OCI-LY7 (cell line): ENCODE results near the gene GRB10. TPM values are rescaled to one million over a fixed set of nuclear protein-coding genes. Genes with fewer than 3 reads are reported as not detected.

Source experiments
- BruUV-seq: library from RNA; stranded (reverse); fragments of 400-500 nt; replicated peaks from 2 replicates; lab custom pipeline; 2021; lab: Mats Ljungman, UMichigan
- CTCF ChIA-PET: fragments of 300-600 bp; sonication (Branson Sonifier 250); formaldehyde crosslinking; loops from one replicate; lab custom pipeline; 2022; ENCODE audit warnings: antibody characterized with exemption; ENCODE audit not compliant: unreplicated experiment; lab: Charles Lee
- POLR2A ChIA-PET: fragments of 300-600 bp; sonication (Branson Sonifier 250); formaldehyde crosslinking; loops from one replicate; lab custom pipeline; 2022; ENCODE audit warnings: antibody characterized with exemption; lab: Charles Lee
- DNase-seq: peaks from one replicate; pipeline ENCODE4 v3.0.0-alpha.2; 2015; ENCODE audit warnings: low spot score
- H2AFZ ChIP-seq: fragments of 200-600 bp; sonication (generic), shearing (Covaris generic); 2 replicates; pipeline ENCODE4 v1.6.1; 2014; ENCODE audit warnings: mild to moderate bottlenecking, antibody characterized with exemption, low read length, moderate library complexity
- H3K27ac ChIP-seq: fragments of 200-600 bp; sonication (generic); 2 replicates; pipeline ENCODE4 v1.5.1; 2014; ENCODE audit warnings: mixed run types, low read depth, mild to moderate bottlenecking, moderate library complexity, low read length, inconsistent platforms; ENCODE audit not compliant: poor library complexity, severe bottlenecking
- H3K36me3 ChIP-seq: fragments of 200-600 bp; sonication (generic); 2 replicates; pipeline ENCODE4 v1.6.1; 2014; ENCODE audit warnings: mild to moderate bottlenecking, antibody characterized with exemption, low read length, moderate library complexity, mixed read lengths; ENCODE audit not compliant: insufficient read depth
- H3K4me1 ChIP-seq: fragments of 200-600 bp; sonication (generic); 2 replicates; pipeline ENCODE4 v1.5.1; 2014; ENCODE audit warnings: mild to moderate bottlenecking, low read length; ENCODE audit not compliant: insufficient read depth, poor library complexity, severe bottlenecking
- H3K4me2 ChIP-seq: fragments of 200-600 bp; sonication (generic); 2 replicates; pipeline ENCODE4 v1.6.1; 2014; ENCODE audit warnings: mild to moderate bottlenecking, low read length
- H3K4me3 ChIP-seq: fragments of 200-600 bp; sonication (generic); 2 replicates; pipeline ENCODE4 v1.5.1; 2014; ENCODE audit warnings: mild to moderate bottlenecking, low read depth, low read length; ENCODE audit not compliant: poor library complexity, severe bottlenecking
- H3K79me2 ChIP-seq: fragments of 200-600 bp; sonication (generic); 2 replicates; pipeline ENCODE4 v1.6.1; 2016; ENCODE audit warnings: low read depth, mild to moderate bottlenecking, low read length, moderate library complexity, mixed read lengths; ENCODE audit not compliant: insufficient read depth
- H3K9me2 ChIP-seq: fragments of 200-600 bp; sonication (generic); 2 replicates; pipeline ENCODE4 v1.6.1; 2016; ENCODE audit warnings: mild to moderate bottlenecking, low read length, mixed read lengths; ENCODE audit not compliant: insufficient read depth
- H3K9me3 ChIP-seq: fragments of 200-600 bp; sonication (generic); 2 replicates; pipeline ENCODE4 v1.6.1; 2014; ENCODE audit warnings: mild to moderate bottlenecking, mixed run types, low read length, mixed read lengths
- H4K20me1 ChIP-seq: fragments of 200-600 bp; sonication (generic); 2 replicates; pipeline ENCODE4 v1.6.1; 2014; ENCODE audit warnings: mild to moderate bottlenecking, antibody characterized with exemption, low read length, moderate library complexity, mixed read lengths; ENCODE audit not compliant: insufficient read depth
- EZH2phosphoT487 ChIP-seq: fragments of 200-600 bp; sonication (generic); IDR thresholded peaks from 2 replicates; pipeline ENCODE4 v1.6.1; 2018; ENCODE audit warnings: low read depth, borderline replicate concordance, mild to moderate bottlenecking, mixed run types, antibody characterized with exemption, low read length, moderate library complexity, mixed read lengths
- intact Hi-C: fragments of 100-400 bp; cut with micrococcal nuclease; formaldehyde crosslinking; loops from one replicate; pipeline ENCODE4 v1.10.0; 2022; ENCODE audit not compliant: unreplicated experiment
- total RNA-seq, 2 experiments: library from RNA; depleted of rRNA in 1 of 2; stranded (reverse); fragments of >200 nt in 1 of 2; shearing (Covaris generic) in 1 of 2; gene quantifications; 2 replicates each; pipeline ENCODE4 v1.2.3, GENCODE V29; 2014 to 2022
- TF ChIP-seq, protein P1 (sequence below): fragments of 200-600 bp; sonication (generic); conservative IDR thresholded peaks from 2 replicates; pipeline ENCODE4 v1.5.1; 2014; ENCODE audit warnings: mild to moderate bottlenecking, antibody characterized with exemption, low read length, moderate library complexity, mixed read lengths

Gene GRB10
- total RNA-seq, 2 experiments from 2014 or later: not detected

DNA sequence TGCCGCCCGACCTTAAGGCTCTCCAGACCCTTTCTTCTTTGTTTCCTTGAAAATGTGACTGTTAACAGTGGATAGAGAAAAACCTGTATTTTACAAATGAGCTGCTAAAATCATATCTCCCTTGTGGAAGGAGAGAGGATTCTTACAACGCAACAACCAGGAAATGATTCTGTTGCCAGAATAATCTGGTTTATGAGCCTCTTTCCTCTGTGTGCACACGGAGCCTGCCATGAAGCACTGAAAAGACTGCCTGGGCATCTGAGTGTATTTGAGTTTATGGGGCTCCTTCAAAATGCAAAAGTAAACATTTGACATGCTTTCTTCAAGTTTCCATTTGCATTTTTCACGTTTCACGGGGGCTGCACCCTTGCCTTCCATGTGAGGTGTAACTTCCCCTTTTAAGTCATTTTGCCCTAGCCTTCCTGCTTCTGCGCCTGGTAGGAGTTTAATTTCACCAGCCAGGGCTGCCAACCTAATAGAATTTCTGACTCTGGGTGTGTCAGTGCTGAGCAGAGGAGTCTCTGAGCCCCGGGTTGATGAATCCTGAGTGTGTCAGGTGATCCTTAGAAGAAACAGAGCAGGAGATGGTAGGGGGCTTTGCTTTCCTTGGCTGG, 101.2 kb downstream of the GRB10 start:
- no TSS peak for BruUV-seq
- POLR2A ChIA-PET: interaction anchor here (0.7 to 1.3 kb wide), 2 partner anchors 66 to 207 kb away, joined by 3 read pairs; no protein-coding TSS in a partner anchor
- H3K79me2 ChIP-seq: no peaks in the 10 kb centered on the region
- no peak overlapping the region for H3K4me3 ChIP-seq
- no peaks in the 10 kb centered on the region for H3K36me3 ChIP-seq
- no peaks in the 10 kb centered on the region for H4K20me1 ChIP-seq
- no peaks in the 10 kb centered on the region for H3K9me2 ChIP-seq
- DNase-seq: no peak
- H3K4me1 ChIP-seq: no peaks in the 10 kb centered on the region
- H3K27ac ChIP-seq: no peak overlapping the region
- no peak overlapping the region for H2AFZ ChIP-seq
- CTCF ChIA-PET: no interaction called here
- no peaks in the 10 kb centered on the region for H3K9me3 ChIP-seq
- no peak overlapping the region; the same call in 1 of the 2 replicates for H3K4me2 ChIP-seq
- intact Hi-C loops: no loop called here
- no peak for TF ChIP-seq EZH2phosphoT487
- TF ChIP-seq, protein P1, sequence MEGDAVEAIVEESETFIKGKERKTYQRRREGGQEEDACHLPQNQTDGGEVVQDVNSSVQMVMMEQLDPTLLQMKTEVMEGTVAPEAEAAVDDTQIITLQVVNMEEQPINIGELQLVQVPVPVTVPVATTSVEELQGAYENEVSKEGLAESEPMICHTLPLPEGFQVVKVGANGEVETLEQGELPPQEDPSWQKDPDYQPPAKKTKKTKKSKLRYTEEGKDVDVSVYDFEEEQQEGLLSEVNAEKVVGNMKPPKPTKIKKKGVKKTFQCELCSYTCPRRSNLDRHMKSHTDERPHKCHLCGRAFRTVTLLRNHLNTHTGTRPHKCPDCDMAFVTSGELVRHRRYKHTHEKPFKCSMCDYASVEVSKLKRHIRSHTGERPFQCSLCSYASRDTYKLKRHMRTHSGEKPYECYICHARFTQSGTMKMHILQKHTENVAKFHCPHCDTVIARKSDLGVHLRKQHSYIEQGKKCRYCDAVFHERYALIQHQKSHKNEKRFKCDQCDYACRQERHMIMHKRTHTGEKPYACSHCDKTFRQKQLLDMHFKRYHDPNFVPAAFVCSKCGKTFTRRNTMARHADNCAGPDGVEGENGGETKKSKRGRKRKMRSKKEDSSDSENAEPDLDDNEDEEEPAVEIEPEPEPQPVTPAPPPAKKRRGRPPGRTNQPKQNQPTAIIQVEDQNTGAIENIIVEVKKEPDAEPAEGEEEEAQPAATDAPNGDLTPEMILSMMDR: no peak

DNA sequence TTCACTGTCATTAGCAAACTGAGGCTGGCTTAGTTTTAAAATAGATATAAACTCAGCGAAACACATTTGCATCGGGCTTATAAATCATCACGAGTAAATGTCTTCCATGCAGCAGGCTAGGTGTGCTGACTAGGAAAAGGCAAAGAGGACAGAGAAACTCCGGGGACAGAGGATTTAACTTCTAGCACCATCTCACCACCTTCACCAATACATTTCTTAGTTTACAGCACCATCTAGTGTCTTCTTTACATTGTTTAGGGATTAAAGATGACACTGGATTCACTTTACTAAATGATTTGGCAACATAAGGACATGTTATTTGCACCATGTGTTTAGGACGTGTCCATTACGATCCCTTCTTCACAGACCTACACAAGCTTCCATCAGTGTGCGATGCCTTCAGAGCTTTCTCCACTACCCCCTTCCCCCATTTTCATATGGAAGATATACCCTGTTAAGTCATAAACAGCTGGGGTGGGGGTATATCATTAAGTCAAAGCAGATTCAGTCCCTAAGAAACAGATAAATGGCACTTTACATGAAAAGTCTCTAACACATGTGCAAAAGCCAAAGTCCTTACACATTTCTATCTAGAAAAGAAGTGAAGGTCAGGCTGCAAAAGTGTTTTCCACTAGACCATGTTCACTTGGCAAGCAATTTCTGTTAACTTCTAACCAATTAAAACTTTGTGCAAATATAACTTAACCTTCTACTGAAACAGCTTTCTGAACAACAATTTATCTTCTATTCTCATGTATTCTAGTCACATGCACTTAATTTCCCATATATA, 103.3 kb downstream of the GRB10 start:
- Histone ChIP-seq H3K4me1 (no peaks in the 10 kb centered on the region), H3K4me3 (no peak overlapping the region), H3K36me3 (no peaks in the 10 kb centered on the region), H3K27ac (no peak overlapping the region), H3K9me3 (no peaks in the 10 kb centered on the region), H3K79me2 (no peaks in the 10 kb centered on the region), H2AFZ (no peak overlapping the region), H4K20me1 (no peaks in the 10 kb centered on the region), H3K9me2 (no peaks in the 10 kb centered on the region), H3K4me2 (no peak overlapping the region)
- POLR2A ChIA-PET: interaction anchor here (0.5 kb wide), 1 partner anchor 13 kb away, joined by 4 read pairs; no protein-coding TSS in a partner anchor
- no peak for TF ChIP-seq EZH2phosphoT487
- TF ChIP-seq, protein P1: peak; percentile 70
- BruUV-seq: no TSS peak
- intact Hi-C loops: loop anchor here (2.0 to 5.0 kb wide), 3 partner anchors 211 to 587 kb away; partner anchors contain the start of gene ZPBP
- DNase-seq: peak; percentile 48
- CTCF ChIA-PET: no interaction called here
